Calu3 (cell line): Measurements from ENCODE around the gene CYP3A4. TPM values are rescaled to one million over a fixed set of nuclear protein-coding genes. Genes with fewer than 3 reads are reported as not detected.

Source experiments
- BruUV-seq: library from RNA; stranded (reverse); fragments of 400-500 nt; replicated peaks from 2 replicates; lab custom pipeline; 2021; lab: Mats Ljungman, UMichigan
- CTCF ChIA-PET: fragments of 300-600 bp; sonication (Branson Sonifier 250); formaldehyde crosslinking; loops from one replicate; lab custom pipeline; 2022; ENCODE audit warnings: antibody characterized with exemption; lab: Charles Lee
- DNase-seq: peaks from one replicate; pipeline ENCODE4 v3.0.0; 2022
- H3K27ac Mint-ChIP-seq: one replicate; pipeline ENCODE4 v1.8.0; 2022; ENCODE audit warnings: mixed read lengths; ENCODE audit not compliant: unreplicated experiment
- H3K27me3 Mint-ChIP-seq: one replicate; pipeline ENCODE4 v1.8.0; 2022; ENCODE audit warnings: mixed read lengths; ENCODE audit not compliant: unreplicated experiment
- H3K36me3 Mint-ChIP-seq: one replicate; pipeline ENCODE4 v1.8.0; 2022; ENCODE audit warnings: mild to moderate bottlenecking, moderate library complexity, mixed read lengths; ENCODE audit not compliant: insufficient read depth, unreplicated experiment
- H3K4me1 Mint-ChIP-seq: one replicate; pipeline ENCODE4 v1.8.0; 2022; ENCODE audit warnings: mild to moderate bottlenecking, low read depth, mixed read lengths; ENCODE audit not compliant: unreplicated experiment
- H3K4me3 Mint-ChIP-seq: one replicate; pipeline ENCODE4 v1.8.0; 2022; ENCODE audit warnings: mild to moderate bottlenecking, low read depth, moderate library complexity, mixed read lengths; ENCODE audit not compliant: unreplicated experiment
- H3K9me3 Mint-ChIP-seq: one replicate; pipeline ENCODE4 v1.8.0; 2022; ENCODE audit warnings: low read depth, mixed read lengths; ENCODE audit not compliant: unreplicated experiment
- CTCF ChIP-seq: fragments of 200-600 bp; IDR thresholded peaks from one replicate; pipeline ENCODE4 v1.8.0; 2022; ENCODE audit warnings: antibody characterized with exemption; ENCODE audit not compliant: unreplicated experiment
- intact Hi-C: fragments of 100-400 bp; cut with micrococcal nuclease; formaldehyde crosslinking; loops from one replicate; pipeline ENCODE4 v1.10.0; 2022; ENCODE audit not compliant: unreplicated experiment
- total RNA-seq: library from RNA; stranded (reverse); gene quantifications from 2 replicates; pipeline ENCODE4 v1.2.3, GENCODE V29; 2022

Gene CYP3A4
- total RNA-seq, 1 experiment from 2014 or later = not detected

DNA sequence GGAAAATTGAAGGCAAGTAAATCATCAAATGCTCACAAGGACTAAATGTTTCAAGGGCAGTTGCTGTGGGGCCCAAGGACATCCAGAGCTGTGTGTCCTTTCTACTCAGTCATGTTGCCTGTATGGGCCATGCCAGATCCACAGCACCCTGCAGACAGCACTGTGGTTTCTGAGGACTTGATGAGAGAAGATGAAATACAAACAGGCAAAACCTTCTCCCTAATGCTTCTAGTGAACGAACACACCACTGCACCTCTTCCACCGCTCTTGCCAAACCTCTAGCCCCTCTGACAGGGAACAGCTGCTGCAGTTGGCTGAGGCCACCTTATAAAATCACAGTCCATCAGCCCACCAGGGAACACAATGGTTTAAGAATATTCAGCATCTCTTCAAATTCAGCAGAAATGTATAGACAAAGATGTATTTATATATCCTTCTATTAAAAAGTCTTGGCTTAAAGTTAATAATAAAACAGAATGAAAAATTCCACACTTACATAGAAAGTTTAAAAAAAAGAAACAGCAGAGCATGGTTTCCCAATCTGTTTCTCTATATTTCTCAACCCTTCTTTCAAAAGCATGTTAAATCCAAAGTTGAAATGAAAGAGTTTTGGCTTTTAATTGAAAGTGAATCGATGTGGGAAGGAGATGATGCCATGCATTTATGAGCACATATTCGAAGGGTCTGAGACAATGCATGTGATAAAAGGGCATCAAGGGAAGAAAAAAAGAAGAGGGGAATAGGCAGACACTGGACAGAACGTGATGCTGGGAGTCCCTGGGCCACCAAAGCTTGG is 63.0 kb downstream of the CYP3A4 start:
- no TSS peak for BruUV-seq

GRCh38 chr7:99719996-99720769 is 63.8 kb downstream of the CYP3A4 start:
- Mint-ChIP-seq H3K27ac (peak overlapping the region; percentile 44), H3K4me1 (peaks cover 17% of the 10 kb centered on the region), H3K36me3 (no peaks in the 10 kb centered on the region), H3K9me3 (peaks cover 2% of the 10 kb centered on the region), H3K27me3 (no peaks in the 10 kb centered on the region), H3K4me3 (peak overlapping the region; percentile 22)
- DNase-seq = peak; percentile 11
- intact Hi-C loops = no loop called here
- CTCF ChIA-PET = interaction anchor here (1.0 kb wide), 1 partner anchor 9 kb away, joined by 3 read pairs; no protein-coding TSS in a partner anchor
- no peak for TF ChIP-seq CTCF
- BruUV-seq = no TSS peak

More for the DNA sequence above, 63.0 kb downstream of the CYP3A4 start:
- intact Hi-C loops = no loop called here
- no peak for TF ChIP-seq CTCF
- H3K9me3 Mint-ChIP-seq = peaks cover 2% of the 10 kb centered on the region
- no peaks in the 10 kb centered on the region for H3K36me3 Mint-ChIP-seq
- H3K27me3 Mint-ChIP-seq = no peaks in the 10 kb centered on the region
- peaks cover 11% of the 10 kb centered on the region for H3K4me1 Mint-ChIP-seq
- H3K4me3 Mint-ChIP-seq = peak overlapping the region; percentile 22
- CTCF ChIA-PET = interaction anchor here (1.0 kb wide), 1 partner anchor 8 kb away, joined by 3 read pairs; no protein-coding TSS in a partner anchor
- DNase-seq = no peak
- H3K27ac Mint-ChIP-seq = peak overlapping the region; percentile 44

GRCh38 chr7:99713995-99714570 is 69.9 kb downstream of the CYP3A4 start:
- no TSS peak for BruUV-seq
- H3K9me3 Mint-ChIP-seq = peaks cover 2% of the 10 kb centered on the region
- CTCF ChIA-PET = no interaction called here
- intact Hi-C loops = loop anchor here (5.0 kb wide), 1 partner anchor 123 kb away; no protein-coding TSS in a partner anchor
- no peak for DNase-seq
- no peaks in the 10 kb centered on the region for H3K36me3 Mint-ChIP-seq
- no peaks in the 10 kb centered on the region for H3K27me3 Mint-ChIP-seq
- peaks cover 25% of the 10 kb centered on the region for H3K4me1 Mint-ChIP-seq
- H3K27ac Mint-ChIP-seq = no peak overlapping the region
- TF ChIP-seq CTCF = no peak
- H3K4me3 Mint-ChIP-seq = no peak overlapping the region

GRCh38 chr7:99709838-99710578 is 74.0 kb downstream of the CYP3A4 start:
- no peak overlapping the region for H3K4me3 Mint-ChIP-seq
- DNase-seq = no peak
- H3K27me3 Mint-ChIP-seq = no peaks in the 10 kb centered on the region
- CTCF ChIA-PET = no interaction called here
- intact Hi-C loops = loop anchor here (5.0 kb wide), 1 partner anchor 127 kb away; no protein-coding TSS in a partner anchor
- no peak overlapping the region for H3K27ac Mint-ChIP-seq
- no peaks in the 10 kb centered on the region for H3K9me3 Mint-ChIP-seq
- peaks cover 18% of the 10 kb centered on the region for H3K4me1 Mint-ChIP-seq
- TF ChIP-seq CTCF = no peak
- BruUV-seq = no TSS peak
- H3K36me3 Mint-ChIP-seq = no peaks in the 10 kb centered on the region
